ENCODE data around the gene C7orf57. TPM values are rescaled to one million over a fixed set of nuclear protein-coding genes. Genes with fewer than 3 reads are reported as not detected.

C7orf57 gene
- total RNA-seq, 1 experiment from 2014 or later, result 0.90 TPM

DNA sequence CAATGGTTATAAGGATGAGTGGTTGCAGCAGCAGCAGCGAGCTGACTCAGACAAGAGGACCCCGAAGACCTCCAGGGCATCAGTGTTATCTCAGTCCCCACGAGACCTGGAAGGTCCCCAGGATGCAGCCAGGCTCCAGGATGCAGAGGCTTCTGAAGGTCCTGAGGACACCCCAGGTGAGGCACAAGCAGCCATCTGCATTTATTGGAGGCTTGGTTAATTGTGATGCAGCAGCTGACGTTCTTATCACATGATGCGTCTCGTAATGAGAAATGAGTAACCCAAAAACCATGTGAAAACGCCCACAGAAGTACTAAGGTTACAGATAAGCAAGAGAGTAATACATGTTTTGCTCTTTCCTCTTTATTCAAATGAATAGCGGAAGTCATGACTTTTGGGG is 17.4 kb downstream of the C7orf57 start:
- ChIA-PET CTCF (no interaction called here), POLR2A (no interaction called here)
- Mint-ChIP-seq H3K27me3 (ENCODE audit: low read depth) (no peaks in the 10 kb centered on the region), H3K36me3 (peaks cover 5% of the 10 kb centered on the region; the same call in 1 of the 2 replicates), H3K27ac (no peak overlapping the region; the same call in 1 of the 2 replicates), H3K4me1 (peaks cover 13% of the 10 kb centered on the region), H3K4me3 (no peak overlapping the region), H3K9me3 (peaks cover 10% of the 10 kb centered on the region)
- ATAC-seq (no peak), DNase-seq (ENCODE audit: low spot score) (no peak)
- no peak for TF ChIP-seq ZMAT4 (CRISPR knock-in tag; IDR thresholded peaks at IDR 0.05)
- no peak for TF ChIP-seq ZNF263 (CRISPR knock-in tag; IDR thresholded peaks at IDR 0.05; ENCODE audit: low read depth)
- TF ChIP-seq TCF7 (CRISPR knock-in tag; IDR thresholded peaks at IDR 0.05; ENCODE audit: low read depth), result no peak
- TF ChIP-seq RELA (CRISPR knock-in tag; IDR thresholded peaks at IDR 0.05; ENCODE audit: borderline replicate concordance), result no peak
- TF ChIP-seq ATF2 (CRISPR knock-in tag; IDR thresholded peaks at IDR 0.05; ENCODE audit: borderline replicate concordance, low read depth), result no peak
- no peak for TF ChIP-seq MLX (CRISPR knock-in tag; IDR thresholded peaks at IDR 0.05)
- no peak for TF ChIP-seq KAT7 (CRISPR knock-in tag; IDR thresholded peaks at IDR 0.05; ENCODE audit: borderline replicate concordance)
- TF ChIP-seq, protein P1, sequence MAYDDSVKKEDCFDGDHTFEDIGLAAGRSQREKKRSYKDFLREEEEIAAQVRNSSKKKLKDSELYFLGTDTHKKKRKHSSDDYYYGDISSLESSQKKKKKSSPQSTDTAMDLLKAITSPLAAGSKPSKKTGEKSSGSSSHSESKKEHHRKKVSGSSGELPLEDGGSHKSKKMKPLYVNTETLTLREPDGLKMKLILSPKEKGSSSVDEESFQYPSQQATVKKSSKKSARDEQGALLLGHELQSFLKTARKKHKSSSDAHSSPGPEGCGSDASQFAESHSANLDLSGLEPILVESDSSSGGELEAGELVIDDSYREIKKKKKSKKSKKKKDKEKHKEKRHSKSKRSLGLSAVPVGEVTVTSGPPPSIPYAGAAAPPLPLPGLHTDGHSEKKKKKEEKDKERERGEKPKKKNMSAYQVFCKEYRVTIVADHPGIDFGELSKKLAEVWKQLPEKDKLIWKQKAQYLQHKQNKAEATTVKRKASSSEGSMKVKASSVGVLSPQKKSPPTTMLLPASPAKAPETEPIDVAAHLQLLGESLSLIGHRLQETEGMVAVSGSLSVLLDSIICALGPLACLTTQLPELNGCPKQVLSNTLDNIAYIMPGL (CRISPR knock-in tag; IDR thresholded peaks at IDR 0.05), result no peak
- TF ChIP-seq, protein P2, sequence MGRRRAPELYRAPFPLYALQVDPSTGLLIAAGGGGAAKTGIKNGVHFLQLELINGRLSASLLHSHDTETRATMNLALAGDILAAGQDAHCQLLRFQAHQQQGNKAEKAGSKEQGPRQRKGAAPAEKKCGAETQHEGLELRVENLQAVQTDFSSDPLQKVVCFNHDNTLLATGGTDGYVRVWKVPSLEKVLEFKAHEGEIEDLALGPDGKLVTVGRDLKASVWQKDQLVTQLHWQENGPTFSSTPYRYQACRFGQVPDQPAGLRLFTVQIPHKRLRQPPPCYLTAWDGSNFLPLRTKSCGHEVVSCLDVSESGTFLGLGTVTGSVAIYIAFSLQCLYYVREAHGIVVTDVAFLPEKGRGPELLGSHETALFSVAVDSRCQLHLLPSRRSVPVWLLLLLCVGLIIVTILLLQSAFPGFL (CRISPR knock-in tag; IDR thresholded peaks at IDR 0.05; ENCODE audit: borderline replicate concordance), result no peak
- TF ChIP-seq ZNF671 (CRISPR knock-in tag; IDR thresholded peaks at IDR 0.05), result no peak
- TF ChIP-seq, protein P3, sequence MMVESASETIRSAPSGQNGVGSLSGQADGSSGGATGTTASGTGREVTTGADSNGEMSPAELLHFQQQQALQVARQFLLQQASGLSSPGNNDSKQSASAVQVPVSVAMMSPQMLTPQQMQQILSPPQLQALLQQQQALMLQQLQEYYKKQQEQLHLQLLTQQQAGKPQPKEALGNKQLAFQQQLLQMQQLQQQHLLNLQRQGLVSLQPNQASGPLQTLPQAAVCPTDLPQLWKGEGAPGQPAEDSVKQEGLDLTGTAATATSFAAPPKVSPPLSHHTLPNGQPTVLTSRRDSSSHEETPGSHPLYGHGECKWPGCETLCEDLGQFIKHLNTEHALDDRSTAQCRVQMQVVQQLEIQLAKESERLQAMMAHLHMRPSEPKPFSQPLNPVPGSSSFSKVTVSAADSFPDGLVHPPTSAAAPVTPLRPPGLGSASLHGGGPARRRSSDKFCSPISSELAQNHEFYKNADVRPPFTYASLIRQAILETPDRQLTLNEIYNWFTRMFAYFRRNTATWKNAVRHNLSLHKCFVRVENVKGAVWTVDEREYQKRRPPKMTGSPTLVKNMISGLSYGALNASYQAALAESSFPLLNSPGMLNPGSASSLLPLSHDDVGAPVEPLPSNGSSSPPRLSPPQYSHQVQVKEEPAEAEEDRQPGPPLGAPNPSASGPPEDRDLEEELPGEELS (CRISPR knock-in tag; IDR thresholded peaks at IDR 0.05), result no peak
- TF ChIP-seq FOXK1 (CRISPR knock-in tag; IDR thresholded peaks at IDR 0.05), result no peak

- Mint-ChIP-seq H3K4me3 (no peak overlapping the region), H3K36me3 (peaks cover 5% of the 10 kb centered on the region; the same call in 1 of the 2 replicates), H3K27me3 (ENCODE audit: low read depth) (no peaks in the 10 kb centered on the region), H3K9me3 (peaks cover 18% of the 10 kb centered on the region), H3K27ac (no peak overlapping the region), H3K4me1 (peaks cover 13% of the 10 kb centered on the region)
- no peak for ATAC-seq
- no peak for DNase-seq (ENCODE audit: low spot score)
- ChIA-PET CTCF (no interaction called here), POLR2A (no interaction called here)
- TF ChIP-seq TEAD1 (CRISPR knock-in tag; IDR thresholded peaks at IDR 0.05), result no peak
- no peak for TF ChIP-seq USF1 (CRISPR knock-in tag; IDR thresholded peaks at IDR 0.05)
- TF ChIP-seq ZSCAN18 (CRISPR knock-in tag; IDR thresholded peaks at IDR 0.05), result no peak
- TF ChIP-seq KAT7 (CRISPR knock-in tag; IDR thresholded peaks at IDR 0.05; ENCODE audit: borderline replicate concordance), result no peak
- no peak for TF ChIP-seq ATF2 (CRISPR knock-in tag; IDR thresholded peaks at IDR 0.05; ENCODE audit: borderline replicate concordance, low read depth)
- TF ChIP-seq, protein P4, sequence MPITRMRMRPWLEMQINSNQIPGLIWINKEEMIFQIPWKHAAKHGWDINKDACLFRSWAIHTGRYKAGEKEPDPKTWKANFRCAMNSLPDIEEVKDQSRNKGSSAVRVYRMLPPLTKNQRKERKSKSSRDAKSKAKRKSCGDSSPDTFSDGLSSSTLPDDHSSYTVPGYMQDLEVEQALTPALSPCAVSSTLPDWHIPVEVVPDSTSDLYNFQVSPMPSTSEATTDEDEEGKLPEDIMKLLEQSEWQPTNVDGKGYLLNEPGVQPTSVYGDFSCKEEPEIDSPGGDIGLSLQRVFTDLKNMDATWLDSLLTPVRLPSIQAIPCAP (CRISPR knock-in tag; IDR thresholded peaks at IDR 0.05), result no peak
- TF ChIP-seq USF2 (CRISPR knock-in tag; IDR thresholded peaks at IDR 0.05), result no peak
- no peak for TF ChIP-seq ZNF138 (CRISPR knock-in tag; conservative IDR thresholded peaks at IDR 0.05)
These were observed 18.4 kb downstream of the C7orf57 start for GRCh38 chr7:48053736-48054135.

All from WTC11 (cell line).